Esophagus squamous epithelium (tissue), 5 donors: Measurements from ENCODE around the gene AAMP. TPM values are rescaled to one million over a fixed set of nuclear protein-coding genes. Genes with fewer than 3 reads are reported as not detected.
"Not testable (repeated sequence)": the region's sequence is repeated elsewhere in the genome, so short reads cannot be mapped to it uniquely, and the experiment has no call there.

ENCODE experiments used
- DNase-seq: peaks from one replicate; lab custom pipeline; 2025; lab: John Stamatoyannopoulos, UW
- H3K27ac ChIP-seq, 4 donors: fragments of 200-600 bp; sonication (generic); one replicate each; pipeline ENCODE4 v1.5.1; 2016 to 2019; ENCODE audit warnings: mild to moderate bottlenecking in 1 of 4
- H3K27me3 ChIP-seq, 4 donors: fragments of 200-600 bp; sonication (generic); 1 replicate in 3 of 4; 2 replicates in 1 of 4; pipeline versions ENCODE4 v1.5.1 to v1.6.0; 2017 to 2021; ENCODE audit warnings: antibody characterized with exemption in 1 of 4
- H3K36me3 ChIP-seq, 3 donors: fragments of 200-600 bp; sonication (generic); one replicate each; pipeline ENCODE4 v1.5.1; 2016 to 2019
- H3K4me1 ChIP-seq, 3 donors: fragments of 200-600 bp; sonication (generic); one replicate each; pipeline ENCODE4 v1.5.1; 2017 to 2019
- H3K4me3 ChIP-seq, 4 donors: fragments of 200-600 bp; sonication (generic); 1 replicate in 3 of 4; 2 replicates in 1 of 4; pipeline ENCODE4 v1.5.1; 2016 to 2019; ENCODE audit warnings: mild to moderate bottlenecking in 2 of 4, moderate library complexity in 1 of 4
- H3K9me3 ChIP-seq, 3 donors: fragments of 200-600 bp; sonication (generic); one replicate each; pipeline ENCODE4 v1.5.1; 2016 to 2019
- POLR2A ChIP-seq, 4 donors: fragments of 450-650 bp; IDR thresholded peaks; one replicate each; pipeline ENCODE4 v1.6.1; 2017; ENCODE audit warnings: antibody characterized with exemption in 4 of 4, mild to moderate bottlenecking in 4 of 4, moderate library complexity in 3 of 4
- WGBS, 2 donors: methylation state at CpG; one replicate each; pipeline ENCODE4 v1.1.5; 2018; 5-methylcytosine and 5-hydroxymethylcytosine counted together
- intact Hi-C: fragments of 100-400 bp; cut with DNase I; formaldehyde crosslinking; loops from one replicate; pipeline ENCODE4 v1.15.0; 2022
- total RNA-seq, 4 donors: library from RNA; depleted of rRNA; stranded (reverse); fragments of >200 nt; gene quantifications; one replicate each; pipeline ENCODE4 v1.1.0, GENCODE V29; 2016
- TF ChIP-seq, protein P1 (sequence below), 6 experiments: fragments of 450-650 bp in 4 of 6; fragments of 200-600 bp in 2 of 6; sonication (generic) in 2 of 6; IDR thresholded peaks; one replicate each; pipeline ENCODE4 v1.5.1; 2016 to 2019; ENCODE audit warnings: antibody characterized with exemption in 6 of 6, mild to moderate bottlenecking in 4 of 6, moderate library complexity in 4 of 6
- donor health status: DM: yes; HTN: yes; CAD: no.

Gene AAMP
- total RNA-seq, 4 donors from 2014 or later: 97.9 to 136 (median 118) TPM

DNA sequence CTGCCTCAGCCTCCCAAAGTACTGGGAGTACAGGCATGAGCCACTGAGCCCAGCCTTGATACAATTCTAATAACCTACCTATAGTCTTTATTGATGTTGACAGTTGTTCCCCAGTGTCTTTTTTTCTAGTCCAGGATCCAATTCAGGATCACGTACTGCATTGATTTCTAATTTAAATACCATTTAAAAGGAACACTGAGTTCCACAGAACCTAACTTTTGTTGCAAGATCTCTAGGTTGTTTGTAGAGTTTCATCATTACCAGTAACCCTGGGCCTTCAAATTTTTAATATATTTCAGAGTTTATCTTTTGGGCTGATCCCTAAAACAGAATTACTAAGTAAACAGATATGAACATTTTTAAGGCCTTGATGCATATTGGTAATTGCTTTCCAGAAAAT is 43.4 kb upstream of the AAMP start:
- intact Hi-C loops: no loop called here
- Histone ChIP-seq H3K9me3 (no peaks in the 10 kb centered on the region), H3K4me3 (no peak overlapping the region), H3K4me1 (peaks cover 0 to 5% (median 0%) of the 10 kb centered on the region in 3 donors), H3K27ac (no peak overlapping the region), H3K36me3 (no peaks in the 10 kb centered on the region), H3K27me3 (no peaks in the 10 kb centered on the region)
- TF ChIP-seq POLR2A (IDR thresholded peaks at IDR 0.05): no peak
- TF ChIP-seq, protein P1, sequence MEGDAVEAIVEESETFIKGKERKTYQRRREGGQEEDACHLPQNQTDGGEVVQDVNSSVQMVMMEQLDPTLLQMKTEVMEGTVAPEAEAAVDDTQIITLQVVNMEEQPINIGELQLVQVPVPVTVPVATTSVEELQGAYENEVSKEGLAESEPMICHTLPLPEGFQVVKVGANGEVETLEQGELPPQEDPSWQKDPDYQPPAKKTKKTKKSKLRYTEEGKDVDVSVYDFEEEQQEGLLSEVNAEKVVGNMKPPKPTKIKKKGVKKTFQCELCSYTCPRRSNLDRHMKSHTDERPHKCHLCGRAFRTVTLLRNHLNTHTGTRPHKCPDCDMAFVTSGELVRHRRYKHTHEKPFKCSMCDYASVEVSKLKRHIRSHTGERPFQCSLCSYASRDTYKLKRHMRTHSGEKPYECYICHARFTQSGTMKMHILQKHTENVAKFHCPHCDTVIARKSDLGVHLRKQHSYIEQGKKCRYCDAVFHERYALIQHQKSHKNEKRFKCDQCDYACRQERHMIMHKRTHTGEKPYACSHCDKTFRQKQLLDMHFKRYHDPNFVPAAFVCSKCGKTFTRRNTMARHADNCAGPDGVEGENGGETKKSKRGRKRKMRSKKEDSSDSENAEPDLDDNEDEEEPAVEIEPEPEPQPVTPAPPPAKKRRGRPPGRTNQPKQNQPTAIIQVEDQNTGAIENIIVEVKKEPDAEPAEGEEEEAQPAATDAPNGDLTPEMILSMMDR (IDR thresholded peaks at IDR 0.05): no peak
- WGBS, 2 donors: 84 to 87% methylated on average over 1 of the region's 1 CpG
- DNase-seq: no peak

DNA sequence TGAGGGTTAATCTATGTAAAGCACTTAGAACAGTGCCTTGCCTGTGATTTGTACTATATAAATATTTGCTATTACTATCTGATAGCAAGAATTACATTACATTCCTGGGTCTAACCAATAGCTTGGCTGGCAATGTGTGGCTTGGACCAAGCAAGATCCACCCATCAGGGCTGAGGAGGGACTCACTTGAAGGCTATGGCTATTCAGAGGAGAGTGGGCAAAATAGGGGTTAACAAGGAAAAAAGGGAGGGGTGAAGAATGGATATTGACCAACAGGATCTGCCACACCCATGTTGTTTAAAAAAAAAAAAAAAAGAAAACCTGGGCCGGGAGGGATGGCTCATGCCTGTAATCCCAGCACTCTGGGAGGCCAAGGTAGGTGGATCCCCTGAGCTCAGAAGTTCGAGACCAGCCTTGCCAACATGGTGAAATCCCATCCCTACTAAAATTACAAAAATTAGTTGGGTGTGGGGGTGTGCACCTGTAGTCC is 42.4 kb upstream of the AAMP start:
- no peak for TF ChIP-seq POLR2A (IDR thresholded peaks at IDR 0.05)
- TF ChIP-seq, protein P1 (IDR thresholded peaks at IDR 0.05): no peak
- Histone ChIP-seq H3K27me3 (no peaks in the 10 kb centered on the region), H3K36me3 (no peaks in the 10 kb centered on the region), H3K4me3 (no peak overlapping the region), H3K9me3 (no peaks in the 10 kb centered on the region), H3K4me1 (peaks cover 0 to 5% (median 0%) of the 10 kb centered on the region in 3 donors), H3K27ac (no peak overlapping the region)
- DNase-seq: no peak
- intact Hi-C loops: no loop called here
- 26 to 48% methylated on average over 2 of the region's 2 CpGs for WGBS, 2 donors

DNA sequence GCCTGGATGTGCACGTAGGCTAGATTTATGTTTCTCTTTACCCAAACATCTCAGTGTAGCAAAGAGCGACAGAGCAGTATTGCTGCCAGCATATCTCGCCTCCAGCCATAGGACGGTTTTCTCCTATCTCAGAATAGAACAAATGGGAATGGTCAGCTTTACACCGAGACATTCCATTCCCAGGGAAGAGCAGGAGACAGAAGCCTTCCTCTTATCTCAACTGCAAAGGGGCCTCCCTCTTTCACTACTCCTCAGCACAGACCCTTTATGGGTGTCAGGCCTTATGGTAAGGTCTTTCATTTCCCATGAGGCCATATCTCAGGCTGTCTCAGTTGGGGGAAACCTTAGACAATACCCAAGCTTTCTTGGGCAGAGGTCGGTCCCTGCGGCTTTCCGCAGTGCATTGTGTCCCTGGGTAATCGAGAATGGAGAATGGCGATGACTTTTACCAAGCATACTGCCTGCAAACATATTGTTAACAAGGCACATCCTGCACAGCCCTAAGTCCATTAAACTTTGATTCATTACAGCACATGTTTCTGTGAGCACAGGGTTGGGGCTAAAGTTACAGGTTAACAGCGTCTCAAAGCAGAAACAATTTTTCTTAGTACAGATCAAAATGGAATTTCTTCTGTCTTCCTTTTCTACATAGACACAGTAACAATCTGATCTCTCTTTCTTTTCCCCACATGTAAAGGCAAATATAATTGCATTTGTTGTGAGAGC is 41.8 kb upstream of the AAMP start:
- H3K9me3 ChIP-seq, H3K4me3 ChIP-seq, H3K36me3 ChIP-seq, H3K27me3 ChIP-seq, DNase-seq, H3K4me1 ChIP-seq, H3K27ac ChIP-seq, intact Hi-C loops: not testable (repeated sequence)
- WGBS, 2 donors: 75 to 89% methylated on average over 7 to 10 of the region's 11 CpGs

DNA sequence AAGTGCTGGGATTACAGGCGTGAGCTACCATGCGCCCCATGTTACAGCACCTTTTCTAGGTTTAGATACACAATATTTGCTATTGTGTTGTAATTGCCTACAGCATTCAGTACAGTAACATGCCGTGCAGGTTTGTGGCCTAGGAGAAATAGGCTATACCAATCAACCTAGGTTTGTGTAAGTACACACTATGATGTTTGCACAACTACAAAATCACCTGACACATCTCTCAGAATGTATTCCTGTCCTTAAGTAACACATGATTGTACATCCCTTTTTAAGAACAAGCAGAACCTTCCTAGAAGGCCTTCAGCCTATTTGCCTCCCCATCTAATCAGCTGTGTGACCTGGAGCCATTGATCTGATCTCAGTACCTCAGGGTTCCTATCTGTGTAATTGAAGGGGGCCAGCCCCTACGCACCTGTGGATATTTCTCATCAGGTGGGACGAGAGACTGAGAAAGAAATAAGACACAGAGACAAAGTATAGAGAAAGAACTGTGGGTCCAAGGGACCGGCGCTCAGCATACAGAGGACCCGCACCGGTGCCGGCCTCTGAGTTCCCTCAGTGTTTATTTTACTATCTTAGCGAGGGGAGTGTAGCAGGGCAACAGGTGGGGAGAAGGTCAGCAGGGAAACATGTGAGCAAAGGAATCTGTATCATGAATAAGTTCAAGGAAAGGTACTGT is 41.1 kb upstream of the AAMP start:
- intact Hi-C loops: no loop called here
- H3K36me3 ChIP-seq: no peaks in the 10 kb centered on the region
- no peak for TF ChIP-seq POLR2A (IDR thresholded peaks at IDR 0.05)
- TF ChIP-seq, protein P1 (IDR thresholded peaks at IDR 0.05): no peak
- WGBS, 2 donors: 81 to 91% methylated on average over 10 to 11 of the region's 11 CpGs
- no peak for DNase-seq
- no peak overlapping the region for H3K27ac ChIP-seq
- H3K4me3 ChIP-seq: no peak overlapping the region
- no peaks in the 10 kb centered on the region for H3K27me3 ChIP-seq
- H3K4me1 ChIP-seq: no peaks in the 10 kb centered on the region
- H3K9me3 ChIP-seq: no peaks in the 10 kb centered on the region

DNA sequence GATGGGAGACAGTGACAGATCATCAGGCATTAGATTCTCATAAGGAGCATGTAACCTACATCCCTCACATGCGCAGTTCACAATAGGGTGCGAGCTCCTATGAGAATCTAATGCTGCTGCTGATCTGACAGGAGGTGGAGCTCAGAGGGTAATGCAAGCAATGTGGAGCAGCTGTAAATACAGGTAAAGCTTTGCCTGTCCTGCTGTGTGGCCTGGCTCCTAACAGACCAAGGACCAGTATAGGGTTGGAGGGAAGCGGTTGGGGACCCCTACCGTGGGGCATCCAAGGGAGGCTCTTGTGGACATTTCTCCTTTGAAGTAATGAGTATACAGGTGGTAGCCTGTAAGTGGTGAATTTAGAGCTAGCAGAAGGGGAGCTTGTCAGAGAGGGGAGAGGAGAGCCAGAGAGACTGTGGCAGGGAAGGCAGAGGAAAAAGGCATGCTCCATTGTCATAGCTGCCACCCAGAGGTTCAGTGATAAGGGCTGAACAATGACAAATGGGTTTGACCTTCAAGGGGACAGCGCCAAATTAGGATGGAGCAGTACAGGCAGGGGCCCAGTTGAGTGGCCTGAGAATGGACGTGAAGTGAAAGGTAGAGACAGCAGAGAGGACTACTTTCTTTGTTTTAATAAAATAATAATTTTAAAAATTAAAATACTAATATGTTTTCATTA is 37.6 kb upstream of the AAMP start:
- no peak overlapping the region for H3K4me3 ChIP-seq
- WGBS, 2 donors: 85 to 88% methylated on average over 6 of the region's 6 CpGs
- H3K9me3 ChIP-seq: no peaks in the 10 kb centered on the region
- intact Hi-C loops: loop anchor here (5.0 kb wide), 1 partner anchor 40 kb away; no protein-coding TSS in a partner anchor
- no peaks in the 10 kb centered on the region for H3K27me3 ChIP-seq
- DNase-seq: no peak
- no peak for TF ChIP-seq POLR2A (IDR thresholded peaks at IDR 0.05)
- TF ChIP-seq, protein P1 (IDR thresholded peaks at IDR 0.05): no peak
- H3K36me3 ChIP-seq: no peaks in the 10 kb centered on the region
- no peaks in the 10 kb centered on the region for H3K4me1 ChIP-seq
- no peak overlapping the region for H3K27ac ChIP-seq
